ENCODE measurements around the gene B3GALT6. TPM values are rescaled to one million over a fixed set of nuclear protein-coding genes. Genes with fewer than 3 reads are reported as not detected.
"Not testable (repeated sequence)": the region's sequence is repeated elsewhere in the genome, so short reads cannot be mapped to it uniquely, and the experiment has no call there.

B3GALT6 gene
- polyA plus RNA-seq (2012; ENCODE audit: low read depth, missing spikeins), result 5.0 TPM

DNA sequence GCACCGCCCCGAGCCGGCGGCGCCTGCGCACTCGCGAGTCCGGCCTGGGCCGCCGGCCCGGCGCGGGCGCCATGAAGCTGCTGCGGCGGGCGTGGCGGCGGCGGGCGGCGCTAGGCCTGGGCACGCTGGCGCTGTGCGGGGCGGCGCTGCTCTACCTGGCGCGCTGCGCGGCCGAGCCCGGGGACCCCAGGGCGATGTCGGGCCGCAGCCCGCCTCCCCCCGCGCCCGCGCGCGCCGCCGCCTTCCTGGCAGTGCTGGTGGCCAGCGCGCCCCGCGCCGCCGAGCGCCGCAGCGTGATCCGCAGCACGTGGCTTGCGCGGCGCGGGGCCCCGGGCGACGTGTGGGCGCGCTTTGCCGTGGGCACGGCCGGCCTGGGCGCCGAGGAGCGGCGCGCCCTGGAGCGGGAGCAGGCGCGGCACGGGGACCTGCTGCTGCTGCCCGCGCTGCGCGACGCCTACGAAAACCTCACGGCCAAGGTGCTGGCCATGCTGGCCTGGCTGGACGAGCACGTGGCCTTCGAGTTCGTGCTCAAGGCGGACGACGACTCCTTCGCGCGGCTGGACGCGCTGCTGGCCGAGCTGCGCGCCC lies at the start of gene B3GALT6:
Gene B3GALT6, plus strand, starts transcription at position 30 of the 588 bp plus-strand sequence. Its CDS starts 42 bp downstream, at position 72.
- DNase-seq (ENCODE audit: insufficient read length, low spot score), result no peak
- peak; percentile 55 for FAIRE-seq
- no peak for TF ChIP-seq TAF1 (IDR thresholded peaks at IDR 0.05; ENCODE audit: low read depth, low read length)
- 0 out of 2 replicates have a peak, but pooled peaks have one; percentile 6 for TF ChIP-seq POLR2AphosphoS5 (IDR thresholded peaks at IDR 0.05; ENCODE audit: low read depth, low read length)

DNA sequence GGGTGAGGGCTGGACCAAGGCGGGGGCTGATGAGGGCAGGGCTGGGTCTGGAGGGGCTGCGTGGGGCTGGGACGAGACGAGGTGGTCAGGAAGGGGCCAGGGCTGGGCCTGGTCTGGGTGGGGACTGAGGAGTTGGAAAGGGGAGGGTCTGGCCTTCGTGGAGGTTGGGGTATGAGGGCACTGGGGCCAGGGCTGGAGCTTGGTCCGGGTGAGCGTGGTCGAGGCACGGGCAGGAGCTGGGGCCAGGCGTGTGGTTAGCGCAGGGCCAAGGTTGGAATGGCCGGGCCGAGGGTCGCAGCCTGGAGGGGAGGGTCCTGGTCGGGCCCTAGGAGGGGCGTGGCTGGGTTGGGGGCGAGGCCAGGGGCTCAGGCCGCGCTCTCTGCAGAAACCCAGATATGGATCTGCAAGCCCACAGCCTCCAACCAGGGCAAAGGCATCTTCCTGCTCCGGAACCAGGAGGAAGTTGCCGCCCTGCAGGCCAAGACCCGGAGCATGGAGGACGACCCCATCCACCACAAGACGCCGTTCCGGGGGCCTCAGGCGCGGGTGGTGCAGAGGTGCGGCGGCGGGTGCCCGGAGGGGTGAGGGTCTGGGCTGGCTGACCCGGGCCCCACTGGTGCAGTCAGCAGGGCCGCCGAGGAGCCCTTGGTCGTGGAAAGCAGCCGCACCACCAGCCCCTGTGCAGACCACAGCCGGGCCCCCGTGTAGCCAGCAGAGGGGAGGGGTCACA lies 49.4 kb upstream of the B3GALT6 start:
- DNase-seq (ENCODE audit: insufficient read length, low spot score) (no peak), FAIRE-seq (no peak)
- TF ChIP-seq TAF1 (IDR thresholded peaks at IDR 0.05; ENCODE audit: low read depth, low read length), result no peak
- TF ChIP-seq SPI1 (IDR thresholded peaks at IDR 0.05; ENCODE audit: low read depth, low read length), result no peak
- no peak for TF ChIP-seq POLR2AphosphoS5 (IDR thresholded peaks at IDR 0.05; ENCODE audit: low read depth, low read length)
- TF ChIP-seq PAX5 (IDR thresholded peaks at IDR 0.05; ENCODE audit: insufficient read depth, low read length, severe bottlenecking), result no peak

DNA sequence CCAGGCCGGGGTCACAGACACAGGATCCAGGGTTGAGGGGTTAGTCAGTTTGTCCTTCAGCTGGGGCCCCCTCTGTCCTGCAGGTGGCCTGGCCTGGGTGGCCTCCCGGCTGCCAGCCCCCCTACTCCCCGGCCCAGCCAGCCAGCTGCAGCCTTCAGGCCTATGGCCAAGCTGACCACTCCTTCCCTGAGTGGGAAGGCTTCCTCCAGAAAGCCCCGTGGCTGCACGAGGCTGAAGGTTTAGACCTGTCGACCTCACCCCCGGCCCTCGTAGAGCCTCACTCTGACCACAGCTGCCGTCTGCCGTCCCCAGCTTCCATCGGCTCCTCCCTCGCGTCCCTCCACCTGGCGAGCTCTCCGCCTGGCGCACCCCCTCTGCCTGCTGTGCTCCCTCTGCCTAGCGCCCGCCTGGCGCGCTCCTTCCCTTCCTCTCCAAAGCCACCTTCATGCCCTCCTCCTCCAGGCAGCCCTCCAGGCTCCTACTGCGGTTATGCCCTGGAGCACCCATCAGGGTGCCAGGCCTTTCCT lies 48.8 kb upstream of the B3GALT6 start:
- FAIRE-seq (no peak), DNase-seq (ENCODE audit: insufficient read length, low spot score) (no peak)
- TF ChIP-seq POLR2AphosphoS5 (IDR thresholded peaks at IDR 0.05; ENCODE audit: low read depth, low read length) (no peak), TAF1 (IDR thresholded peaks at IDR 0.05; ENCODE audit: low read depth, low read length) (no peak), SPI1 (IDR thresholded peaks at IDR 0.05; ENCODE audit: low read depth, low read length) (no peak), PAX5 (IDR thresholded peaks at IDR 0.05; ENCODE audit: insufficient read depth, low read length, severe bottlenecking) (no peak), POLR2A (IDR thresholded peaks at IDR 0.05; ENCODE audit: low read depth, low read length) (no peak), POU2F2 (IDR thresholded peaks at IDR 0.05; ENCODE audit: low read depth, low read length) (no peak)

DNA sequence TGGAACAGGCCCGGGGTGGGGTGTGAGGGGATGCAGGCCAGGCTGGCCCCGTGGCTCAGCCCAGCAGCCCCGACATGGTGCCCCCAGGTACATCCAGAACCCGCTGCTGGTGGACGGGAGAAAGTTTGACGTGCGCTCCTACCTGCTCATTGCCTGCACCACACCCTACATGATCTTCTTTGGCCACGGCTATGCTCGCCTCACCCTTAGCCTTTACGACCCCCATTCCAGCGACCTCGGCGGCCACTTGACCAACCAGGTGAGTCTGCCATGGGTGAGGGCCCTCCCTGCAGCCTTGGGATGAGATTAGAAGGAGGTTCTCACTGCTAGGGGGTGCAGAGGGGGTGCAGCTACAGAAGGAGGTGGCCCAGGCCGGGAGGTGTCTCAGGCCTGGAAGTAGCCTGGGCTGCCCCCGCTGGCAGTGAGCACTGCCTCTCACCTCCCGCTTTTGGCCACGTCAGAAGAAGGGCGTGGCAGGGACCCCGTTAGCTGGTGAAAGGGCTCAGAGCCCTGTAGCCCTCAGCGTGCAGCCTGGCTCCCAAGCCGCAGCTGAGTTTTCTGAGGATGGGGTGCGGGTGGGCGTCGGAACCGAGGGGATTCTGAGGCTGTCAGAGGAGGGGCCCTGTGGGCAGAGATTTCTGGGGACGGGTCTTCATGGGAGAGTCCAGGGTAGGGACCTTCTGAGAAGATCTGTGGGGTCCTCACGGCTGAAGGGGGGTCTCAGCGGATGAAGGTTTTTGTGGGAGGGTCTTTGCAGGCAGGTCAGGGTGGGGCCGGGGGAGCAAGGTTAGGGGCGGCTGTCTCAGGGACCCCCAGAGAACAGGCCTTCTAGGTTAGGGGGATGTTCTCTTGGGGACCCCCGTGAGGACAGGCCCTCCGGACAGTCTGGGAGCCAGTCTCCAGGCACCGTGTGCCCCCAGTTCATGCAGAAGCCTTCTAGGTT lies 47.9 kb upstream of the B3GALT6 start:
- FAIRE-seq (no peak), DNase-seq (ENCODE audit: insufficient read length, low spot score) (no peak)
- TF ChIP-seq SPI1 (IDR thresholded peaks at IDR 0.05; ENCODE audit: low read depth, low read length) (no peak), POU2F2 (IDR thresholded peaks at IDR 0.05; ENCODE audit: low read depth, low read length) (no peak), POLR2A (IDR thresholded peaks at IDR 0.05; ENCODE audit: low read depth, low read length) (no peak), PAX5 (IDR thresholded peaks at IDR 0.05; ENCODE audit: insufficient read depth, low read length, severe bottlenecking) (no peak), POLR2AphosphoS5 (IDR thresholded peaks at IDR 0.05; ENCODE audit: low read depth, low read length) (no peak), TAF1 (IDR thresholded peaks at IDR 0.05; ENCODE audit: low read depth, low read length) (no peak)

DNA sequence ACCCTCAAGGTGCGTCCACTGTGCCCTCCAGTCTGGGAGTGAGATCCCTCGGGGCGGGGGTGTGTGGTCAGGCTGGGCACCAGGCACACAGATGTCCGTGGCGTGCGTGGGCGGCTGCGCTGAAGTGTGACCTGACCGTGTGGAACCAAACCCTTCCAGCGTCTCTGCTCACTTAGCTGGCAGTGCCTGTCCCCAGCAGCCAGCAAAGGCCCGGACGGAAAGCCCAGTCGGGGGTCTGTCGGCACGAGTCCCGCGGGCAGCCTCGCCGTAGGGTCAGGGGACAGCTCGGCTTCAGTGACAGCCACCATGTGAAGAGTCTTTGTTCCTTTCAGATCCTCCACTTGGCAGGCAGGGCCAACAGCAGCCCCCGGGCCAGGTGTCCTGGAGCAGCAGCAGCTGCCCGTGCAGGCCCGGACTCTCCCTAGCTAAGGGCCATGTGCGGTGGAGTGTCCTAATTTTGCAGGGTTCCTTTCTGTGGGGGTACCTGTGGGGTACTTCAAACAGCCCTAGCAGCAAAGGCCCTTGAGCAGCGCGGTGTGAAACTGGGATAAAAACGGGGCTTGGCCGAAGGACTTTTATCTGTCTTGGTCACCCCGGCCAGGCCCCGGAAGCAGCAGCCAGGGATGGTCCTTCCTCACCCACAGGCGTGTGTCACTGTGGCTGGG lies 46.8 kb upstream of the B3GALT6 start:
- no peak for FAIRE-seq
- DNase-seq (ENCODE audit: insufficient read length, low spot score), result no peak
- no peak for TF ChIP-seq PAX5 (IDR thresholded peaks at IDR 0.05; ENCODE audit: insufficient read depth, low read length, severe bottlenecking)
- no peak for TF ChIP-seq POLR2AphosphoS5 (IDR thresholded peaks at IDR 0.05; ENCODE audit: low read depth, low read length)
- no peak for TF ChIP-seq POLR2A (IDR thresholded peaks at IDR 0.05; ENCODE audit: low read depth, low read length)
- no peak for TF ChIP-seq POU2F2 (IDR thresholded peaks at IDR 0.05; ENCODE audit: low read depth, low read length)
- no peak for TF ChIP-seq TAF1 (IDR thresholded peaks at IDR 0.05; ENCODE audit: low read depth, low read length)
- TF ChIP-seq SPI1 (IDR thresholded peaks at IDR 0.05; ENCODE audit: low read depth, low read length), result no peak

DNA sequence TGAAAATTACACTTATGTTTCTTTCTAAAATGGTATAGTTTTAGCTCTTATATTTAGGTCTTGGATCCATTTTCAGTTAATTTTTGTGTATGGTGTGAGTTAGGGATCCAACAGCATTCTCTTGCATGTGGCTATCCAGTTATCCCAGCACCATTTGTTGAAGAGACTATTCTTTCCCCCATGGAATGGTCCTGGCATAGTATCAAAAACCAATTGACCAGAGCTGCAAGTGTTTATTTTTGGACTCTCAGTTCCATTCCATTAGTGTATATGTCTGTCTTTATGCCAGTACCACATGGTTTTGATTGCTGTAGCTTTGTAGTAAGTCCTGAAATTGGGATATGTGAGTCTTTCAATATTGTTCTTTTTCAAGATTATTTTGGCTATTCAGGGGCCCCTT lies 44.1 kb upstream of the B3GALT6 start:
- FAIRE-seq (no peak), DNase-seq (ENCODE audit: insufficient read length, low spot score) (no peak)
- TF ChIP-seq PAX5 (IDR thresholded peaks at IDR 0.05; ENCODE audit: insufficient read depth, low read length, severe bottlenecking), result no peak

DNA sequence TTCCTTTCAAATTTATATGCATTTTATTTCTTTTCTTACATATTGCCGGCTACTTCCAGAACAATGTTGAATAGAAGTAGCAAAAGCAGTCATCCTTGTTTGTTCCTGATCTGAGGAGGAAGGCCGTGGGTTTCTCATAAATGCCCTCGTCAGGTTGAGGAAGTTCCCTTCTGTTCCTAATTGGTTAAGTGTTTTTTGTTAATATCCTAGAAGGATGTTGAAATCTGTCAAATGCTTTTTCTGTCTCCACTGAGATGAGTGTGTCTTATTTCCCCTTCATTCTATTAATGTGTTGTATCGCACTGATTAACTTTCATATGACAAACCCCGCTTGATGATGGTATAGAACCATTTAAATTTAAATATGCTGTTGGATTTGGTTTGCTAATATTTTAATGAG lies 42.9 kb upstream of the B3GALT6 start:
- FAIRE-seq (no peak), DNase-seq (ENCODE audit: insufficient read length, low spot score) (no peak)
- TF ChIP-seq SPI1 (IDR thresholded peaks at IDR 0.05; ENCODE audit: low read depth, low read length) (no peak), POU2F2 (IDR thresholded peaks at IDR 0.05; ENCODE audit: low read depth, low read length) (no peak), TAF1 (IDR thresholded peaks at IDR 0.05; ENCODE audit: low read depth, low read length) (no peak), POLR2AphosphoS5 (IDR thresholded peaks at IDR 0.05; ENCODE audit: low read depth, low read length) (no peak), PAX5 (IDR thresholded peaks at IDR 0.05; ENCODE audit: insufficient read depth, low read length, severe bottlenecking) (no peak), POLR2A (IDR thresholded peaks at IDR 0.05; ENCODE audit: low read depth, low read length) (no peak)

DNA sequence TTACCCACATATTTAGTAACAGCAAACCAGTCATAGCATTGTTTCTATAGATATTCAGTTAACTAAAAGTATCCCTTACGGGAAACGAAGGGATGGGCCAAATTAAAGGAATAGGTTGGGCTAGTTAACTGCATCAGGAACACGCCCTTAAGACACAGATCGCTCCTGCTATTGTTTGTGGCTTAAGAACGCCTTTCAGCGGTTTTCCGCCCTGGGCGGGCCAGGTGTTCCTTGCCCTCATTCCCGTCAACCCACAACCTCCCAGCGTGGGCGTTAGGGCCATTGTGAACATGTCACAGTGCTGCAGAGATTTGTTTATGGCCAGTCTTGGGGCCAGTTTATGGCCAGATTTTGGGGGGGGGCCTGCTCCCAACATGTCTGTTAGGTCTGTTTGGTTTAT lies 40.3 kb upstream of the B3GALT6 start:
- DNase-seq (ENCODE audit: insufficient read length, low spot score) (no peak), FAIRE-seq (no peak)
- TF ChIP-seq POLR2AphosphoS5 (IDR thresholded peaks at IDR 0.05; ENCODE audit: low read depth, low read length), result no peak
- no peak for TF ChIP-seq SPI1 (IDR thresholded peaks at IDR 0.05; ENCODE audit: low read depth, low read length)
- no peak for TF ChIP-seq POU2F2 (IDR thresholded peaks at IDR 0.05; ENCODE audit: low read depth, low read length)
- TF ChIP-seq POLR2A (IDR thresholded peaks at IDR 0.05; ENCODE audit: low read depth, low read length), result no peak

DNA sequence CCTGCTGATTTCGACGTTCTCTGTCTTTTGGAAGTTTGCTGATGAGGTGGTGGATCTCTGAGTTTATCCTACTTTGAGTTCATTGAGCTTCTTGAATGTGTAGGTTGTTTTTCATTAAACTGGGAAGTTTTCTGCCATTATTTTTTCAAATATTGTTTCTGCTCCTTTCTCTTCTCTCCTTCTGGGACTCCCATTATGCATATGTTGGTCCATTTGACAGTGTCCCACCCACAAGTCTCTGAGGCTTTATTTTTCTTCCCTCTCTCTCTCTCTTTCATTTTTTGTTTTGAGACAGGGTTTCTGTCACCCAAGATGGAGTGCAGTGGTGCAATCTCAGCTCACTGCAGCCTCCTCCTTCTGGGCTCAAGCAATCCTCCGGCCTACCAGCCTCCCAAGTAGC lies 37.3 kb upstream of the B3GALT6 start:
- no peak for FAIRE-seq
- TF ChIP-seq POLR2A (IDR thresholded peaks at IDR 0.05; ENCODE audit: low read depth, low read length), result no peak
- no peak for TF ChIP-seq SPI1 (IDR thresholded peaks at IDR 0.05; ENCODE audit: low read depth, low read length)
- TF ChIP-seq TAF1 (IDR thresholded peaks at IDR 0.05; ENCODE audit: low read depth, low read length), result no peak
- no peak for TF ChIP-seq POLR2AphosphoS5 (IDR thresholded peaks at IDR 0.05; ENCODE audit: low read depth, low read length)
- TF ChIP-seq PAX5 (IDR thresholded peaks at IDR 0.05; ENCODE audit: insufficient read depth, low read length, severe bottlenecking), result no peak
- TF ChIP-seq POU2F2 (IDR thresholded peaks at IDR 0.05; ENCODE audit: low read depth, low read length), result no peak
- no peak for DNase-seq (ENCODE audit: insufficient read length, low spot score)

DNA sequence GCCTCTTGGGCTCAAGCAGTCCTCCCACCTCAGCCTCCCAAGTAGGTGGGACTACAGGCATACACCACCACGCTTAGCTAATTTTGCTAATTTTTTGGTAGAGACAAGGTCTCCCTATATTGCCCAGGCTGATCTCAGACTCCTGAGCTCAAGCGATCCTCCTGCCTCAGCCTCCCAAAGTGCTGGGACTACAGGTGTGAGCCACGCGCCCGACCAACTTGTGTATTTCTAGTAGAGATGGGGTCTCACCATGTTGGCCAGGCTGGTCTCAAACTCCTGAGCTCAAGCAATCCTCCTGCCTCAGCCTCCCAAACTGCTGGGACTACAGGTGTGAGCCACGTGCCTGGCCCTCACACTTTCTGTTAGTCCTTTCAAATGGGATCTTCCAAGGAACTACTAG lies 36.3 kb upstream of the B3GALT6 start:
- DNase-seq (ENCODE audit: insufficient read length, low spot score); FAIRE-seq: not testable (repeated sequence)

All from GM12891 (cell line).